Measurements from ENCODE around the gene PNLIPRP2. TPM values are rescaled to one million over a fixed set of nuclear protein-coding genes. Genes with fewer than 3 reads are reported as not detected.

PNLIPRP2 gene
- polyA plus RNA-seq, 3 donors from 2014 or later: not detected

DNA sequence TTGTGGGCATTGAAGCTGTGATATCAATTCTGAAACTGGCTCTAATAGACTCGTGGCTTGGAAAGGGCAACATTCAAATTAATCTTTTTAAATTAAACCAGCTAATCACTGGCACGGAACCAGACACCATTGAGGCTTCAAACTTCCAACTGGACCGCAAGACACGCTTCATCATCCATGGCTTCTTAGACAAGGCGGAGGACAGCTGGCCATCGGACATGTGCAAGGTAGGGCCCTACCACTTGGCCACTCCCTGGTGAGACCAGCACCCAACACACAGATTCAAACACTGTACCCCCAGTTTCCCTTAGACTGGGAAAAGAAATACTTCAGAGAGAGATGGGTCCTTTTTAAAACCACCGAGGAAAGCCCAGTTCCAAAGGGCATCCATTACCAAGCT lies 5.1 kb downstream of the PNLIPRP2 start:
- peaks cover 3 to 6% (median 5%) of the 10 kb centered on the region in 3 donors for H3K27me3 Mint-ChIP-seq (ENCODE audit: low read depth in 3 of 3)
- no peak for DNase-seq
- H3K4me1 Mint-ChIP-seq: no peaks in the 10 kb centered on the region
- no peaks in the 10 kb centered on the region for H3K36me3 Mint-ChIP-seq
- no peak overlapping the region for H3K4me3 Mint-ChIP-seq
- no peak overlapping the region for H3K27ac Mint-ChIP-seq
- peaks cover 0 to 1% (median 0%) of the 10 kb centered on the region in 6 donors for H3K9me3 Mint-ChIP-seq

GRCh38 chr10:116626815-116627214 lies 6.1 kb downstream of the PNLIPRP2 start:
- Mint-ChIP-seq H3K27me3 (ENCODE audit: low read depth in 3 of 3) (peaks cover 3 to 6% (median 5%) of the 10 kb centered on the region in 3 donors), H3K4me3 (no peak overlapping the region), H3K9me3 (peaks cover 0 to 1% (median 0%) of the 10 kb centered on the region in 6 donors), H3K27ac (no peak overlapping the region), H3K4me1 (no peaks in the 10 kb centered on the region), H3K36me3 (no peaks in the 10 kb centered on the region)
- no peak for DNase-seq

- Mint-ChIP-seq H3K27me3 (ENCODE audit: low read depth in 3 of 3) (peaks cover 3 to 6% (median 5%) of the 10 kb centered on the region in 3 donors), H3K27ac (no peak overlapping the region)
Measured at GRCh38 chr10:116627386-116627933, 6.7 kb downstream of the PNLIPRP2 start.

GRCh38 chr10:116629340-116629739 lies 8.6 kb downstream of the PNLIPRP2 start:
- H3K27ac Mint-ChIP-seq: no peak overlapping the region
- H3K4me3 Mint-ChIP-seq: no peak overlapping the region
- no peaks in the 10 kb centered on the region for H3K36me3 Mint-ChIP-seq
- no peak for DNase-seq
- peaks cover 3 to 6% (median 5%) of the 10 kb centered on the region in 3 donors for H3K27me3 Mint-ChIP-seq (ENCODE audit: low read depth in 3 of 3)
- no peaks in the 10 kb centered on the region for H3K4me1 Mint-ChIP-seq
- H3K9me3 Mint-ChIP-seq: no peaks in the 10 kb centered on the region

More at GRCh38 chr10:116627386-116627933, 6.7 kb downstream of the PNLIPRP2 start:
- Mint-ChIP-seq H3K36me3 (no peaks in the 10 kb centered on the region), H3K9me3 (peaks cover 0 to under 1% (median 0%) of the 10 kb centered on the region in 6 donors), H3K4me3 (no peak overlapping the region), H3K4me1 (no peaks in the 10 kb centered on the region)
- no peak for DNase-seq

DNA sequence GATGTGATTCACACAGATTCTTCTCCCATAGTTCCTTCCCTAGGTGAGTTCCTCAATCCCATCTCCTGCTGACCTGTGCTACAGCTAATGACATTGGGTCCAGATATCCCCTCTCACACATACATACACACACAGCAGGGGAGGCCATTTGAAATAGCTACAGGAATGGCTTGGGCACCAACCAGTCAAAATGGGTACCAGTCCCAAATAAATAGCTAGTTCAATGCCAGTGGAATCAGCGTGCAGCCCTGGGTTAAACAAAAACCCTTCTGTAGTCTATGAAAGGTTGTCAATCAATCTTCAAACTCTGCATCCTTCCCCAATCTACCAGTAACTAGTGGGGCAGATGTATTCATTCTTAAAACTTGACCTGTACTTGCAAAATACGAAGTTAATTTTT lies 9.3 kb downstream of the PNLIPRP2 start:
- peaks cover 3 to 6% (median 5%) of the 10 kb centered on the region in 3 donors for H3K27me3 Mint-ChIP-seq (ENCODE audit: low read depth in 3 of 3)

DNA sequence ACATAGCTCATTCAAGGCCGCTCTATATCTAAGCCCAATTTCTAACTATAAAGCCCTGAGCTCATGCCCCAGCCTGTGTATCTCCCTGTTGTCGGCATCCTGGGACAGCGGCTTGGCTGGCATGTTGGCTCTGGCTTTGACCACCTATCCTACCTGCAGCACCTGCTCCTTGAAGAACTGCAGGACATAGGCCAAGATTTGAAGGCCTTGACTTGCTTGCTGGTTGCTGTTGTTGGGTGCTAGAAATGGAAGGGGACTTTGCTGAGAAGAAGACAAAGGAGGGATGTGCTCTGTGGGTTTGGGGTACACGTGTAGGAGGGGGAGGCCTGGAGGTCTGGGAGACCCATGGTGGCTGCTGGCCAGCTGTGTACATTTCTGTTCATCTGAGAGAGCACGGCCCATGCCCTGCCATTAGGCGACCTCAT lies 11.1 kb downstream of the PNLIPRP2 start:
- Mint-ChIP-seq H3K4me1 (no peaks in the 10 kb centered on the region), H3K27ac (no peak overlapping the region), H3K9me3 (no peaks in the 10 kb centered on the region), H3K27me3 (ENCODE audit: low read depth in 3 of 3) (peaks cover 3 to 7% (median 5%) of the 10 kb centered on the region in 3 donors), H3K4me3 (no peak overlapping the region), H3K36me3 (no peaks in the 10 kb centered on the region)
- no peak for DNase-seq

More for the DNA sequence above, 9.3 kb downstream of the PNLIPRP2 start:
- Mint-ChIP-seq H3K4me1 (no peaks in the 10 kb centered on the region), H3K4me3 (no peak overlapping the region), H3K9me3 (no peaks in the 10 kb centered on the region), H3K36me3 (no peaks in the 10 kb centered on the region), H3K27ac (no peak overlapping the region)
- DNase-seq: no peak

- no peak overlapping the region for H3K4me3 Mint-ChIP-seq
- no peaks in the 10 kb centered on the region for H3K36me3 Mint-ChIP-seq
- H3K9me3 Mint-ChIP-seq: no peaks in the 10 kb centered on the region
- H3K4me1 Mint-ChIP-seq: no peaks in the 10 kb centered on the region
- no peak for DNase-seq
- no peak overlapping the region for H3K27ac Mint-ChIP-seq
- H3K27me3 Mint-ChIP-seq (ENCODE audit: low read depth in 3 of 3): peaks cover 3 to 8% (median 5%) of the 10 kb centered on the region in 3 donors
Measured at GRCh38 chr10:116632596-116633215, 12.0 kb downstream of the PNLIPRP2 start.

DNA sequence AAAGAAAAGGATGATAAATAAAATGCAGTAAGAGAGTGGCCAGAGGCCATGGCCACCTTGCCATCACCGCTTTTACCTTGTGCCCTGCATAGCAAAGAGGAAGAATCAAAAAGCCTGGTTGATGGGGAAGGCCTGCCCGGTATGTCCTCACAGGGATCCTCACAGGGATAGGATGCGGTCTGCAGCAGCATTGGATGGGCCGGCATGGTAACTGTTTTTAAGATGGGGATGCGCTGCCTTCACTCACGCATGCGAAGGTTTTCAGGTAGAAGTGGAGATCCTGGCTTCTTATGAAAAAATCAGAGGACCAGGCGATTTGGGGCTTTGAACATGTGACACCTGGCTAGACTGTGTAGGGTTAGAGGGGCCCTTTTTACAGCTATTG lies 12.5 kb downstream of the PNLIPRP2 start:
- no peak overlapping the region for H3K4me3 Mint-ChIP-seq
- no peak for DNase-seq
- H3K4me1 Mint-ChIP-seq: no peaks in the 10 kb centered on the region
- no peak overlapping the region for H3K27ac Mint-ChIP-seq
- no peaks in the 10 kb centered on the region for H3K9me3 Mint-ChIP-seq
- no peaks in the 10 kb centered on the region for H3K36me3 Mint-ChIP-seq
- H3K27me3 Mint-ChIP-seq (ENCODE audit: low read depth in 3 of 3): peaks cover 3 to 8% (median 5%) of the 10 kb centered on the region in 3 donors

DNA sequence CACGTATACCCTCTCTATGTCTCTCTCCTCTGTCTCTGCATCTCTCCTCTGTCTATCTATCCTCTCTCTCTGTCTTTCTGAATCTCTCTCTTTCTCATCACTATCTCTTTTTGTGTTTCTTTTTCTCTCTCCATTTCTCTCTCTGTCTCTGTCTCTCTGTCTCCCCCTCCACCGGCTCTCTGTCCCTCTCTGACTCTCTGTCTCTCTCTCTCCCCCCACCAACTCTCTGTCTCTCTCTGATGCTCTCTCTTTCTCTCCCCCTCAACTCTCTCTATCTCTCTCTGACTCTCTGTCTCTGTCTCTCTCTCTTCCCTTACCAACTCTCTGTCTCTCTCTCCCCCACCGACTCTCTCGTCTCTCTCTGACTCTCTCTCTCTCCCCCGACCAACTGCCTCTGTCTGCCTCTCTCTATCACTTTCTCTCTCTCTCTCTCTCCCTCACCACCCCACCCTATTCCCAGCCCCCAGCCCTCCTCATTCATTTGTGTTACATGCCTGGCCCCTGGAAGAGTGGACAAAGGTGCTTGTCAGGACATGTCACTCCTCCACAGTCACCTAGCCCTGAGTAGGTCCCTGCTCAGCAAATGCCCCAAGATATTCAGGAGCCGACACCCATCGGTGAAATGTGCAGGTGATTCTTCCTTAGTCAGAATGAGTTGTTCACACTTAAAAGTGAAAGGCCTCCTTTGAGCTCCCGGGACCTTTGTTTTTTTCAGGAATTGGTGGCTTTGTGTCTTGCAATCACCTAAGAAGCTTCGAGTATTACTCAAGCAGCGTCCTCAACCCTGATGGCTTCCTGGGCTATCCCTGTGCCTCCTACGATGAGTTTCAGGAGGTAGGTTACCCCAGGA lies 13.6 kb downstream of the PNLIPRP2 start:
- Mint-ChIP-seq H3K27me3 (ENCODE audit: low read depth in 3 of 3) (peaks cover 1 to 3% (median 2%) of the 10 kb centered on the region in 3 donors), H3K4me3 (no peak overlapping the region)

GRCh38 chr10:116636385-116636784 lies 15.6 kb downstream of the PNLIPRP2 start:
- no peak overlapping the region for H3K4me3 Mint-ChIP-seq
- H3K27me3 Mint-ChIP-seq (ENCODE audit: low read depth in 3 of 3): peaks cover 0 to 5% (median 0%) of the 10 kb centered on the region in 3 donors
- DNase-seq: no peak
- H3K4me1 Mint-ChIP-seq: no peaks in the 10 kb centered on the region
- H3K27ac Mint-ChIP-seq: no peak overlapping the region
- no peaks in the 10 kb centered on the region for H3K36me3 Mint-ChIP-seq
- H3K9me3 Mint-ChIP-seq: no peaks in the 10 kb centered on the region

More for the DNA sequence above, 13.6 kb downstream of the PNLIPRP2 start:
- H3K9me3 Mint-ChIP-seq: no peaks in the 10 kb centered on the region
- no peak overlapping the region for H3K27ac Mint-ChIP-seq
- DNase-seq: no peak
- H3K4me1 Mint-ChIP-seq: no peaks in the 10 kb centered on the region
- no peaks in the 10 kb centered on the region for H3K36me3 Mint-ChIP-seq

GRCh38 chr10:116636976-116637375 lies 16.2 kb downstream of the PNLIPRP2 start:
- Mint-ChIP-seq H3K27me3 (ENCODE audit: low read depth in 3 of 3) (peaks cover 0 to 5% (median 0%) of the 10 kb centered on the region in 3 donors), H3K9me3 (no peaks in the 10 kb centered on the region), H3K4me3 (no peak overlapping the region), H3K36me3 (no peaks in the 10 kb centered on the region), H3K27ac (no peak overlapping the region), H3K4me1 (no peaks in the 10 kb centered on the region)
- no peak for DNase-seq

DNA sequence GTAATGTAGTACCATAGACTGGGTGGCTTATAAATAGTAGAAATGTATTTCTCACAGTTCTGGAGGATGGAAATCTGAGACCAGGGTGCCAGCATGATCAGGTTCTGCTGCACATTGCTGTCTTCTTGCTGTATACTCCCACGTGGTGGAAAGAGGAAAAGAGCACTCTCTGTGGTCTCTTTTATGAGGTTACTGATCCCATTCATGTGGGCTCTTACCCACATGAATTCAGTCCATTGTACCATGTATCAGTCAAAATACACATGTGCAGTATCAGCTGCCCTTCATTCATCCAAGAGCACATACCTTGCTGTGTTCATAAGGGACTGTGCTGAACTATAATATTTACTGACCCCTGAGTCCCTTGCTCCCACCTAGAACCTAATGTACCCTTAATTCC lies 17.1 kb downstream of the PNLIPRP2 start:
- H3K9me3 Mint-ChIP-seq: peaks cover 0 to 5% (median 0%) of the 10 kb centered on the region in 6 donors
- no peaks in the 10 kb centered on the region for H3K4me1 Mint-ChIP-seq
- no peak overlapping the region for H3K4me3 Mint-ChIP-seq
- H3K36me3 Mint-ChIP-seq: no peaks in the 10 kb centered on the region
- peaks cover 0 to 5% (median 0%) of the 10 kb centered on the region in 3 donors for H3K27me3 Mint-ChIP-seq (ENCODE audit: low read depth in 3 of 3)
- no peak for DNase-seq
- no peak overlapping the region for H3K27ac Mint-ChIP-seq

- no peak overlapping the region for H3K4me3 Mint-ChIP-seq
- peaks cover 0 to 1% (median 0%) of the 10 kb centered on the region in 3 donors for H3K27me3 Mint-ChIP-seq (ENCODE audit: low read depth in 3 of 3)
- no peaks in the 10 kb centered on the region for H3K4me1 Mint-ChIP-seq
- H3K9me3 Mint-ChIP-seq: peaks cover 0 to 5% (median 1%) of the 10 kb centered on the region in 6 donors
- H3K36me3 Mint-ChIP-seq: no peaks in the 10 kb centered on the region
- no peak for DNase-seq
- H3K27ac Mint-ChIP-seq: no peak overlapping the region
Measured at GRCh38 chr10:116646502-116646901, 25.7 kb downstream of the PNLIPRP2 start.

GRCh38 chr10:116648903-116649302 lies 28.1 kb downstream of the PNLIPRP2 start:
- peaks cover 0 to 3% (median 2%) of the 10 kb centered on the region in 3 donors for H3K27me3 Mint-ChIP-seq (ENCODE audit: low read depth in 3 of 3)
- H3K27ac Mint-ChIP-seq: no peak overlapping the region
- H3K4me3 Mint-ChIP-seq: no peak overlapping the region
- DNase-seq: no peak
- no peaks in the 10 kb centered on the region for H3K36me3 Mint-ChIP-seq
- H3K9me3 Mint-ChIP-seq: peaks cover 0 to 5% (median 0%) of the 10 kb centered on the region in 6 donors
- no peaks in the 10 kb centered on the region for H3K4me1 Mint-ChIP-seq
